ENCODE results near the gene ENDOV. TPM values are rescaled to one million over a fixed set of nuclear protein-coding genes. Genes with fewer than 3 reads are reported as not detected.

Gene ENDOV
- total and polyA plus RNA-seq, 2 experiments from 2014 or later: 21.2 to 33.8 TPM

GRCh38 chr17:80371196-80371595 lies 43.8 kb upstream of the ENDOV start:
- H3K27ac ChIP-seq: no peak overlapping the region
- no peak overlapping the region for H2AFZ ChIP-seq
- DNase-seq (ENCODE audit: low spot score): no peak
- no peaks in the 10 kb centered on the region for H3K27me3 ChIP-seq
- no peaks in the 10 kb centered on the region for H3K36me3 ChIP-seq (replicated peaks; ENCODE audit: insufficient read depth, low read depth)
- WGBS (ENCODE audit: low lambda C conversion rate, missing lambda C conversion rate): 96% methylated on average over 5 of the region's 5 CpGs
- TF ChIP-seq, protein P1, sequence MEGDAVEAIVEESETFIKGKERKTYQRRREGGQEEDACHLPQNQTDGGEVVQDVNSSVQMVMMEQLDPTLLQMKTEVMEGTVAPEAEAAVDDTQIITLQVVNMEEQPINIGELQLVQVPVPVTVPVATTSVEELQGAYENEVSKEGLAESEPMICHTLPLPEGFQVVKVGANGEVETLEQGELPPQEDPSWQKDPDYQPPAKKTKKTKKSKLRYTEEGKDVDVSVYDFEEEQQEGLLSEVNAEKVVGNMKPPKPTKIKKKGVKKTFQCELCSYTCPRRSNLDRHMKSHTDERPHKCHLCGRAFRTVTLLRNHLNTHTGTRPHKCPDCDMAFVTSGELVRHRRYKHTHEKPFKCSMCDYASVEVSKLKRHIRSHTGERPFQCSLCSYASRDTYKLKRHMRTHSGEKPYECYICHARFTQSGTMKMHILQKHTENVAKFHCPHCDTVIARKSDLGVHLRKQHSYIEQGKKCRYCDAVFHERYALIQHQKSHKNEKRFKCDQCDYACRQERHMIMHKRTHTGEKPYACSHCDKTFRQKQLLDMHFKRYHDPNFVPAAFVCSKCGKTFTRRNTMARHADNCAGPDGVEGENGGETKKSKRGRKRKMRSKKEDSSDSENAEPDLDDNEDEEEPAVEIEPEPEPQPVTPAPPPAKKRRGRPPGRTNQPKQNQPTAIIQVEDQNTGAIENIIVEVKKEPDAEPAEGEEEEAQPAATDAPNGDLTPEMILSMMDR (IDR thresholded peaks at IDR 0.05; ENCODE audit: poor library complexity): no peak
- TF ChIP-seq EZH2 (IDR thresholded peaks at IDR 0.05; ENCODE audit: borderline replicate concordance): no peak
- TF ChIP-seq EZH2phosphoT487 (IDR thresholded peaks at IDR 0.05; ENCODE audit: low read depth, severe bottlenecking, unreplicated experiment): no peak
- H3K79me2 ChIP-seq: no peaks in the 10 kb centered on the region
- H4K20me1 ChIP-seq (ENCODE audit: insufficient read depth, poor library complexity, severe bottlenecking): no peaks in the 10 kb centered on the region
- H3K4me3 ChIP-seq: no peak overlapping the region
- H3K4me2 ChIP-seq: no peak overlapping the region
- no peaks in the 10 kb centered on the region for H3K4me1 ChIP-seq (ENCODE audit: insufficient read depth)
- no peaks in the 10 kb centered on the region for H3K9me3 ChIP-seq (ENCODE audit: low read depth)
- H3K9me2 ChIP-seq (replicated peaks; ENCODE audit: insufficient read depth): no peaks in the 10 kb centered on the region

DNA sequence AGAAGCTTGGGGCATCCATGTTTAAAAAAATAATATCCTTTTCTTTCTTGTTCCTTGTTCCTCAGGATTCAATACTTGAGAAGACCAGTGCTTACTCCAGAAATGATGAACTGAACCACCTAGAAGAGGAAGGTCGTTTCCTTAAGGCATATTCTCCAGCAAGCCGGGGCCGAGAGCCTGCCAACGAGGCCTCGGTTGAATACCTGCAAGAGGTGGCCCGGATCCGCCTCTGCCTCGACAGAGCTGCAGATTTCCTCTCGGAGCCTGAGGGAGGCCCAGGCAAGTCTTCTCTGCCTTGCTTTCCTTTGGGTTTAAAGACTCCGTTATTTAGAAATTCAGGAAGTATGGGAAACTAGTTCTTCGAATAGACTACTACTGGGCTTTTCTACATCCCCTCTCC lies 42.5 kb upstream of the ENDOV start:
- H3K4me3 ChIP-seq: no peak overlapping the region
- TF ChIP-seq, protein P1 (IDR thresholded peaks at IDR 0.05; ENCODE audit: poor library complexity): no peak
- TF ChIP-seq EZH2phosphoT487 (IDR thresholded peaks at IDR 0.05; ENCODE audit: low read depth, severe bottlenecking, unreplicated experiment) (no peak), EZH2 (IDR thresholded peaks at IDR 0.05; ENCODE audit: borderline replicate concordance) (no peak)
- H2AFZ ChIP-seq: no peak overlapping the region
- no peak for DNase-seq (ENCODE audit: low spot score)
- no peaks in the 10 kb centered on the region for H3K27me3 ChIP-seq
- WGBS (ENCODE audit: low lambda C conversion rate, missing lambda C conversion rate): 95% methylated on average over 11 of the region's 11 CpGs
- no peaks in the 10 kb centered on the region for H3K36me3 ChIP-seq (replicated peaks; ENCODE audit: insufficient read depth, low read depth)
- no peak overlapping the region for H3K27ac ChIP-seq
- H3K4me1 ChIP-seq (ENCODE audit: insufficient read depth): no peaks in the 10 kb centered on the region
- H3K9me2 ChIP-seq (replicated peaks; ENCODE audit: insufficient read depth): no peaks in the 10 kb centered on the region
- H4K20me1 ChIP-seq (ENCODE audit: insufficient read depth, poor library complexity, severe bottlenecking): no peaks in the 10 kb centered on the region
- no peak overlapping the region for H3K4me2 ChIP-seq
- H3K9me3 ChIP-seq (ENCODE audit: low read depth): no peaks in the 10 kb centered on the region
- no peaks in the 10 kb centered on the region for H3K79me2 ChIP-seq

DNA sequence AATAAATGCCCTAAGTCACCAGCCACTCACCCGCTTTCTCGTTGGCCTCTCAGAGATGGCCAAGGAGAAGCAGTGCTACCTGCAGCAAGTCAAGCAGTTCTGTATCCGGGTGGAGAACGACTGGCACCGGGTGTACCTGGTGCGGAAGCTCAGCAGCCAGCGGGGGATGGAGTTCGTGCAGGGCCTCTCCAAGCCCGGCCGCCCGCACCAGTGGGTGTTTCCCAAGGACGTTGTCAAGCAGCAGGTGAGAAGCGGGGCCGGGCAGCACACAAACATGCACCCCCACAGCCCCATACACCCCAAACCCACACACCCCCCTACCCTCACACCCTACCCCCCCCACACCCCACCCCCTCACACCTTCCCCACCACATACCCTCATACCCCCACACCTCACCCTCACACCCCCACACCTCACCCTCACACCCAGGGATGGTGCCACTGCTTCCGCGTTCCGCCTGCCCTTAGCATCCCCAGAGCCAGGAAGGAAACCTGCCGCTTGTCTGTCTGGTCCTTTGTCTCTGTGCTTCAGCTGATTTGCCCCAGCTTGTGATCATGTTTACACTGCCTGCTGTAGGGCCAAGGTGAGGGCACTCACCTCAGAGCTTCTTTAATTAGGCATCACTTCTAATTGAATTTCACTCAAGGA lies 41.9 kb upstream of the ENDOV start:
- no peaks in the 10 kb centered on the region for H3K79me2 ChIP-seq
- H3K36me3 ChIP-seq (replicated peaks; ENCODE audit: insufficient read depth, low read depth): no peaks in the 10 kb centered on the region

More for the DNA sequence above, 41.9 kb upstream of the ENDOV start:
- Histone ChIP-seq H3K4me3 (no peak overlapping the region), H3K9me2 (replicated peaks; ENCODE audit: insufficient read depth) (no peaks in the 10 kb centered on the region), H3K9me3 (ENCODE audit: low read depth) (no peaks in the 10 kb centered on the region), H3K4me1 (ENCODE audit: insufficient read depth) (no peaks in the 10 kb centered on the region), H3K4me2 (no peak overlapping the region), H3K27me3 (no peaks in the 10 kb centered on the region), H2AFZ (no peak overlapping the region), H4K20me1 (ENCODE audit: insufficient read depth, poor library complexity, severe bottlenecking) (no peaks in the 10 kb centered on the region), H3K27ac (no peak overlapping the region)
- TF ChIP-seq EZH2phosphoT487 (IDR thresholded peaks at IDR 0.05; ENCODE audit: low read depth, severe bottlenecking, unreplicated experiment) (no peak), EZH2 (IDR thresholded peaks at IDR 0.05; ENCODE audit: borderline replicate concordance) (no peak)
- TF ChIP-seq, protein P1 (IDR thresholded peaks at IDR 0.05; ENCODE audit: poor library complexity): no peak
- no peak for DNase-seq (ENCODE audit: low spot score)
- 95% methylated on average over 16 of the region's 18 CpGs for WGBS (ENCODE audit: low lambda C conversion rate, missing lambda C conversion rate)

All from hepatocyte (in vitro differentiated cells).